Fibroblast of skin of right quadriceps (primary cell): ENCODE measurements around the gene FBRSL1.

ENCODE experiments used
- DNase-seq: peaks from one replicate; pipeline ENCODE4 v3.0.0-alpha.2; 2013

The FBRSL1 gene

DNA sequence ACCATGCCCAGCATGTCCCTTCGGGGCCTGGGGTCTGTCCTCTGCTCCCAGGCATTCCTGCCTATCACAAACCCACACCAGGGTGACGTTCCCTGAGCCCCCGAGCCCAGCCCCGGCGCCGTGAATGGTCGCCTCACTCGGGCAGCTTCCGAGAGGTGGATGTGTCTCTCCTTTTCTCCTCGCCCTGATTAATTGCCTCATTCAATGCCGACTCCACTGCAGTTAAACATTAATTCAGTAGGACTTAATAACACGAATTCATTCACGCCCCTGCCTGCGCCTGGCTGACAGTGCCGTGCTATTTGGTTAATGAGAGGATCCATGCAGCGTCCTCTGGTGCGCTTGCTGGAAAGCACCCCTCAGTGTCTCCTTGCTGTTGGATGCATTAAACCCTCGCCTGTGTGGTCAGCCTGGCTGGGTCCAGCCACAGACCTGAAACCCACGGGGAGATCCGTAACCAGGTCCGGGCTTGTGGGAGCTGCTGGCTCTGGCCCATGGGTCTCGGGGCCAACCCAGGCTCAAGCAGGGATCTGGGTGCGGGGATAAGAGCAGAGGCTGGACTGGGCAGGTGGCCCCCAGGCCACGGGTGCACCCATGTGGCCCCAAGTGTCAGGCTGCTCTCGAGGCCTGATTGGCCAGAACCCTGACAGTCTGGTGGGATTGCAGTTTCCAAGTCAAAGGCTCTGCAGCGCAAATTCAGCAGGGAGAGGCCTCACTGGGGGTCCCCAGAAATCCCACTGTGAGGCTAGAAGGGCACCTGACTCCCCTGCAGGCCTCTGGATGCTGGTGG lies 55.4 kb downstream of the FBRSL1 start:
- DNase-seq: no peak

DNA sequence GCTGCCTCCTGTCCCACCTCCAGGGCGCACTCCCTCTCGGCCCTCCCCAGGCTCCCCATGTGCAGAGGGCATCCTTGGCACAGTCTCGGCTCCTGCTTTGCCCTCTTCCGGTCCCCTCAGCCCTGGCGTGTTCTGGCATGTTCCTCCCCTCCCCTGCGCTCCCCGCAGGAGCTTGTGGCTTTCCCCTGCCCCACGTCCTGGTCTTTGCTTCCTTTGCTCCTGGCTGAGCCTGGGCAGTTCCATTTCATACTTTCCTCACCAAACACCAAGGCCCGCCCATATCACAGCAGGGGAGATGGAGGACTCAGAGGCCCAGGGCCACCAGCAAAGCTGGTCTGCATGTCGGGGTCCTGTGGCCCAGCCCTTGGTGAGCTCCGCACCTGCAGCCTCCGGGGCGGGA lies 56.0 kb downstream of the FBRSL1 start:
- DNase-seq: no peak

DNA sequence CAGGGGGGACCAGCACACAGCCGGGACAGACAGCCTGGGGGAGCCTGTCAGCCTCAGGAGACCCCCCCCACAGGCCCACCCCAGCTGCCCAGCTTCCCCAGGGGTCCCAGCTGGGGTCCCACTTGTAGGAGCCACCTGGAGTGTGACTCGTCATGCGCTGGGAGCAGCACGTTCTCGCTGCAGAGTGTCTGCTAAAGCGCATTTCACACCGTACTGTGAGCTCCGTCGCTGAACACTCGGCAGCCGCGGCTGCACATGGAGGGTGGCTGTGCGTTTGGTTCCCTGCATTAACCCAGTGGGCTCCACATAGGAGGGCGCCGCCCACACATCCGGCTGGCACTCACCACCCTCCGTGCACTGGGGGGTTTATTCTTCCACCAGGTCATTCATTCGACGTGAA lies 56.7 kb downstream of the FBRSL1 start:
- DNase-seq: no peak

DNA sequence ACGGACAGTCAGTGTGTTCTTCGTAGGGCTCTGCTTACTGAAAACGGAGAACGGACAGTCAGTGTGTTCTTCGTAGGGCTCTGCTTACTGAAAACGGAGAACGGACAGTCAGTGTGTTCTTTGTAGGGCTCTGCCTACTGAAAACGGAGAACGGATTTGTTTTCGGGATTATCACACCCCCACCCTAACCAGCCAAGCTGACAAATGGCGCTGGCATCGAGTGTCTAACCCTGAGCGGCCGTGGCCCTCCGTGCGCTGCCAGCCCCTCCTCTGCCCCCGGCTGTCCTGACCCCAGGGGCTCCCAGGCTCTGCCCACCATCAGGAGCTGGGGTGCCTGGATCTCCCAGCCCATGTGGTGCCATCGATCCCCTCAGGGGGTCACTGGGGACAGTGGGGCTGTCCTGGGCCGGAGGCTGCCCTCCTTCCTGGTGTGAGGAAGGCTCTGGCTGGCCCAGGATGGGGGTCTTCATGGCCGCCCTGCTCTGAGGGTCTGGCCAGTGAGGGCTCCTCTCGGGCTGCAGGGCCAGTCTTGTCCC lies 57.3 kb downstream of the FBRSL1 start:
- no peak for DNase-seq

DNA sequence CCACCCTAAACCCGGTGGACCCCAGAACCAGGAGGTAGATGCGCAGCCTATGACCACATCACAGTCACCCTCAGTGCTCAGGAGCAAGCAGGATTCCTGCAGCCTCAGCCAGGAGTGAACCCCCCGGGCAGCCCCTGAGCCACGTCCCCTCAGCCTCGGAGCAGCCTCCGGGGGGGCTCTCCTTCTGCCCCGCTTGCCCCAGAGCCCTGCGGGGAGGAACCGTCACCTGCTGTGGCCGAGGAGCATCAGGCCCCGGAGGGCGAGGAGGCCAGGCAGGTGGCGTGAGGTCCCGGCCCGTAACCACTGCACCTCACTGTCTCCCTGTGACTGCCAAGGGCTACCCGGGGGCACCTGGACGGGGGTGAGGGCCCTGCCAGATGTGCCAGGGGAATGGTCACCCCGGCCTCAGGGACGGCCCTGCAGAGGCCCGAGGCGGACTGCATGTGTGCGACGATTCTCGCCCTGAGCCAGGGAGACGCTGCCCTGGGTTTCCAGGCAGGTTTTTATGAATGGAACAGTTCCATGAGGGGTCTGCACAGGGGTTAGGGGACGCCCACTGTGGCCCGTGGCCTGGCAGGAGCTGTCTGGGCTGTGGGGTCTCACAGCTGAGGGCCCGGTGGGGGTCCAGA lies 58.6 kb downstream of the FBRSL1 start:
- no peak for DNase-seq

DNA sequence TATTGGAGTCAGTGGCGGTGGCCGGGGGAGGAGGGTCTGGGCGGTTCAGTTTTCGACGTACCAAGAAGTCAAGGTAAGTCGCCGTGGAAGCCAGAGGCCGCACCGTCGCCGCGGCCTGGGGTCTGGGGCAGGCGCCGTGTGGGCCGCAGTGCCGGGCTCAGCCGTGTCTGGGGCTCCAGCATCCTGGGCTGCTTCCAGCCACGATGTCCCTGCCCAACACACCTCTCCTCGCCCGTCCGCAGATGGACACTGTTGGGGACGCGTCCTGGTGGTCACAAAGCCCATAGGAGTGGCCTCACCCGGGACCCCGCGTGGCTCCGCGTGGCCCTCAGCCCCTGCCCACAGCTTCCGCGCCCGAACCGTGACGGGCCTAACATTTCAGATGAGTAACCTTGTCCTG lies 59.1 kb downstream of the FBRSL1 start:
- DNase-seq: no peak

DNA sequence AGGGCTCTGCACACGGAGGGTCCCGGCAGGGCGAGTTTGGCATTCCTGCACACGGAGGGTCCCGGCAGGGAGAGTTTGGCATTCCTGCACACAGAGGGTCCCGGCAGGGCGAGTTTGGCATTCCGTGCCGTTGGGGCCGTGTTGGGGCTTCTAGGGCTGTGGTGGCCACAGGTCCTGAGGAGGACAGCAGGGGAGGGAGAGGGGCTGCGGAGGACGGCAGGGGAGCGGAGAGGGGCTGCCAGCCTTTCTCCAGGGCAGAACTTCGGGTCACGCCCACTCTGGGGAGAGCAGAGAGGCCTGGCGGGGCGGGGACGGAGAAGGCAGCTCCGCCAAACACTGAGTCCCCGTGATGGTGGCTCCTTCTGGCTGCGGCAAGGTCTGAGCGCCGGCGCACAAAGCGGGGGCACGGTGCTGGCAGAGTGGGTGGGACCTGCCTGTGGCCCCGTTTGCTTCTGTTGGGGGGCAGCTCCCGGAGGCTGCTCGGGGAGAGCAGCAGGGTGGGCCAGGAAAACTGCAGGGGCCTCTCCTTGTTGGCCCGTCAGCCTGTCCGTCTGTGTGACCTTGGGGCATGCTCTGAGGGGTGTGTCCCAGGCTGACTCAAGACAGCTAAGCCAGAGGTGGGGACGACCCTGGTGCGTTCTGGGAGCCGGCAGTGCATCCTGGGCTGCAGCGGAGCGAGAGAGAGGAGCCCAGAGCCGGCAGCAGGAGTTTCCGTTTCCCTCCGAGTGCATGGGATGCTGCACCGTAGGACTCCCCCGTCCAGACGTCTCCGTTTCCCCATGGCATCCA lies 60.3 kb downstream of the FBRSL1 start:
- no peak for DNase-seq

DNA sequence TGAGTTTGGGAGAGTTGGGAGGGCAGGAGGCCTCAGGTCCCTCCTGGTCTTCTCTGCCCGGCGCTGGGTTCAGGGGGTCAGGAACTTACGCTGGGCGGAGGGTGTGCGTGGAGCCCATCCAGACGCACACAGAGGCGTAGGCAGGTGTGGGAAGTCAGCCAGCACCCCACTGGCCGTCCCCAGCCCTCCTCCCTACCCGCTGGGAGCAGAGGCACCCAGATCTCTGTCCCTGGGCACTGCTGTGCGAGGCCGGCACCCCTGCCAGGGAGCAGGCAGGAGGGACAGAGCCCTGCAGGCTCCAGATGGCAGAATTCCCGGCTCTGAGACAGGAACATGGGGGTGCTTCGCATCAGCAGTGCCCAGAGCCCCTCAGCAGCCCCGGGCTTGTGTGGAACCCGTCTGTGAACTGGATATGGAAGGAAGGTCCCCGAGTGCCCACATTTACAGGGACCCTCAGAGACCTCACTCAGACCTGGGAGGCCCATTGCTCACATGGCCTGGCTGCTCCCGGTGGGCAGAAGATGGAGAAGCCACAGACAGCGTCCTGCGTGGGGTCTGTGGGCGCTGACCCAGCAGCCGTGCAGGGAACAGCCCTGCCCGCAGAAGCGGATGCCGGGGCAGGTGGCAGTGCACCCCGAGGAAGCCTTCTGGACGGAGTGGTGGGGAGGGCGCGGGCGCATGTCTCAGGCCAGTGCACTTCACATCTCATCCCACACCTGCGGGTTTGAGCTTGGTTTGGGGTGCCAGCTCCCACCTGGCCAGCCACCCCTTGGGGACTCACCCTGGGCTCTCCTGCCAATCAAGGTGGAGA lies 61.1 kb downstream of the FBRSL1 start:
- DNase-seq: no peak

DNA sequence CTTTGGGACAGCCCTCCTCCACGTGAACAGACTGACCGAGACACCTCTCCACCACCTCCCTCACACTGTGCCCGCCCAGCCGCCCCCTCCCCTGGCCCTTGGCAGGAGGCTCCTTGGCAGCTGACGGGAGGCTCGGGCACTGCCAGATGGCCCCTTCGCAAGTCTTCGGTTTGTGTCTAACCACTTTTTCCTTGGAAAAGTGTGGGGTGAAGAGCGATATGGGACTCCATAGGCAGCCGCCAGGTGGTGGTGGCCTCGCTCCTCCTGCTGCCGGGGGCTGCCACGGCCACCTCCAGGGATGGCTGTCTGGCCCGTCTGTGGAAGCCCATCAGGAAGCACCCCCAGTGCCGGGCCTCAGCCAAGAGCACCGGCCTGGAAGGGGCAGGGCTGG lies 61.7 kb downstream of the FBRSL1 start:
- DNase-seq: no peak

DNA sequence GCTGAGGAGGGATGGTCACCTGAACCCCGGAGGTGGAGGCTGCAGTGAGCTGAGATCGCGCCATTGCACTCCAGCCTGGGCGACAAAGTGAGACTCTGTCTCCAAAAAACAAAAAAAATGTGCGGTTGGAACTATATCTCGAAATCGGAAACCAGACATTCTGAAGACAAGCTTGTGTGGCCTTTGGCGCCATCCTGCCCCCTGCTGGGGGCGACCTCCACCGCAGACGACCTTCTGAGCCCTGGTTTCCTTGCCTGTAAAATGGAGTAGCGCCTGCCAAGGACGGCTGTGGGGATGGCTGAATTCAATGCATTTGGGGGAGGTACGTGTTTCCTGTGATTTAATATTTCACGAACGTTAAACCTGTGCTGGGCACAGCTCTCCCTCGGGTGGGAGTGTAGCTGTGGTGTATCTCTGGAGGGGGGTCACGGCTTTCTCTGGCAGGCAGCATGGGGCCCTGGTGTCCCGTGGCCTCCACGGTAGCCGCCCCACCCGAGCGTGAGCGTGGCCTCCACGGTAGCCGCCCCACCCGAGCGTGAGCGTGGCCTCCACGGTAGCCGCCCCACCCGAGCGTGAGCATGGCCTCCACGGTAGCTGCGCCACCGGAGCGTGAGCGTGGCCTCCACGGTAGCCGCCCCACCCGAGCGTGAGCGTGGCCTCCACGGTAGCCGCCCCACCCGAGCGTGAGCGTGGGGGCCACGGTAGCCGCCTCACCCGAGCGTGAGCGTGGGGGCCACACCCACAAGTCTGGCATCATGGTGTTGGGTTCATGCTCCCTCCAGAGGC lies 65.1 kb downstream of the FBRSL1 start:
- DNase-seq: no peak

DNA sequence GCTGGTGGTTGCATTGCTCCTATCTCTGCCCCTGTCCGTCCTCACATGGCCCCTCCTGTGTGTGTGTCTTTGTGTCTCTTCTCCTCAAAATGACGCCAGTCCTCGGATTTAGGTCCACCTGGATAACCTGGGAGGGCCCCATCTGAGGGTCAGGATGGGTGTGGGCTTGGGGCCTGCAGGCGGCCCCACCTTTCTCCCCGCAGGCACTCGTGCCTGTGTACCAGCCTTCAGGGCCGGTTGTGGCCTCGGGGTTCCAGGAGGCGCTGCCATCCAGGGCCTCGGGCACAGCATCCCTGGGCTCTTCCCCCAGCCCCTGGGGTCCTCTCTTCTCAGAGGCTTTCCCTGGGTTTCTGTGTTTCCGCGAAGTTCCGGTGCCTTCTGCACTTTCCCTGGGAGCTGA lies 65.7 kb downstream of the FBRSL1 start:
- DNase-seq: no peak

DNA sequence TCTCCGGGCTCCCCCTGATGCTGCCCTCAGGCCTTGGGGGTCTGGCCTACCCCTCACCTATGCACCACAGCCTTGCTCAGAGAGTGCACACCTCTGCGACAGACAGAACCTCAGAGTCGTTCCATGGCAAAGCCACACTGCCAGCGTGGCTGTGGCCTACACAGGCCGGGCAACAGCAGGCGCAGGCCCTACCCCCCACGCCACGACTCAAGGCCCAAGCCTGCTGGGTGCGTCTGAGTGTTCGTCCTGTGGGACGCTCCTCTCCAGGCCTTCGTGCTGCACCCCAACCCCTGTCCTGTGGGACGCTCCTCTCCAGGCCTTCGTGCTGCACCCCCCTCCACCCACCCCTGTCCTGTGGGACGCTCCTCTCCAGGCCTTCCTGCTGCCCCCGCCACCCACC lies 66.3 kb downstream of the FBRSL1 start:
- DNase-seq: no peak

DNA sequence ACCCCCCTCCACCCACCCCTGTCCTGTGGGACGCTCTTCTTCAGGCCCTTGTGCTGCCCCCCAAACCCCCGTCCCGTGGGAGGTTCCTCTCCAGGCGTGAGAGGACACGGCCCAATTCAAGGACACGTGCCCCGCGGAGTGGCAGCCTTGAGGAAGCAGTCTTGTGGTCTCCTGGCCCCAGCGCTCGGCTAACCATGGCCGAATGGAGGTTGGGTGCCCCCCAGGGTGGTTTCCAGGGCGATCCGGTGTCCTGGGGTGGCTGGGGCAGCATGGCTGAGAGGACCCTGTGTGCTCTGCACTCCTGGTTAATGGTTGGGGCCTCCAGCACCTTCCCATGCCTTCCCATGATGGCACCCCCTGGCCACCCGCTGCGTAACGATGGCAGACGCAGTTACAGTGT lies 66.8 kb downstream of the FBRSL1 start:
- DNase-seq: no peak

DNA sequence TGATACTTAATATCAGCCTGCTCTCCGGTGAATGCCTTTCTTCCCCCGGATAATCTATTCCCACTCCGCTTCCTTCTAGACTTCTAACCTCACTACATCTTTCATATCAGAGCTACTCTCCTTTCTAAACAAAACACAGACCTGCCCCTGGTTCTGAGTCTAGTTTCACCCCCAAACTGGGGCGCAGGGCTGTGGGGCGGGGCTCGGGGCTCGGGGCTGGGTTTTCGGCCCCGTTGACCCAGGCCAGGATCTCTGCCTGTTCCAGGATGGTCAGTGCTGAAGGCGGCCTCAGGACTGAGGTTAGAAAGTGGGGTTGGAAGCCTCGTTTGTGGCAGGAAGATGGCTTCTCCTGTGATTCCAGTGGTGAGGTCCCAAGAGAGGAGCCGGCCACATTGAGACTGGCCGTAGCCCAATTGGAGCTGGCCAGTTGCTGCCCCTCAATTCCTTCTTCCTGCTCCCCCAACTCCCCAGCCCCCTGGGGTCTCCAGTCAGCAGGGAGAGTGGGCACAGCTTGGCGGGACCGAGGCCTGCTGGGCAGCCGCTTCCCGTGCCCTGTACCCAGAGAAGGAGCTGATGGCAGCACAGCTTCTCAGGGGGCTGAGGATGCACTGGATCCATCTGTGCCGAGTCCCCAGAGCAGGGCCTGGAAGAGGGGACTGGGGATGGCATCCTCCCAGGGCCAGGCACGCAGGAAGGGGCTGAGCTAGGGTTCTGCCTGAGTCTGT lies 67.5 kb downstream of the FBRSL1 start:
- no peak for DNase-seq

DNA sequence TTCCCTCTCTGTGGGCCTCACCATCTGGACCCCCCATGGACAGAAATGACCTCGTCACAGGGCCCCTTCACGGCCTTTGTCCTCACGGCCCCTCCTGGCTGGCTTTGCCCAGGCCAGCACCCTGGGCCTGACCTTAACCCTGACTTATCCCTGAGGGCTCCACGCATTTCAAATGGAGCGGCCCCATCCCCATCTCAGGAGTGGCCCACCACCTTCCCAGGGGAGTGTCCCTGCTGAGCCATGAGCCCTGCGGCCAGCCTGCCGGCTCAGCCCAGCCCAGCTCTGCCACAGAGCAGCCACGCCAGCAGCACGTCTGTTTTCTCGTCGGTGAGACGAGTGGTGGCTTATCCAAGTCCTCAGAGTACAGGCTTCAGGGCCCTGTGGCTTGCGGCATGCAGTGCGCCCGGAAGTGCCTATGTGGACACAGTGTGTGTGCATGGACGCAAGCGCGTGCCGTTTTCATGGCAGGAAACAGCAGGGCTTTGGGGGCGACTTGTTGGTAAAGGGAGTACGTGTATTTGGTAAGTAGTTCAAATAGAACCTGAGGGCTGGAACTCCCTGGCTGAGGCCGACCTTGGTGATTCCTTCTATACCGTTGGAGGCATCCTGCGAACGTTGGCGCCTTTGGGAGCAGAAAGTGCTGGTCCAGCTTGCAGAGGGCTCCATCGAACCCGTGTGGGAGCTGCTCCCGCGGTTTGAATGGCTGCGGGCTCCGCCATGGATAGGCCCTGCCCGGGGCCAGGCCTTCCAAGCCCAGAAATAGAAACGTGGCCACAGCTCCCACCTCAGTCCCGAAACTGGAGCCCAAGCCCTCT lies 68.3 kb downstream of the FBRSL1 start:
- DNase-seq: no peak

DNA sequence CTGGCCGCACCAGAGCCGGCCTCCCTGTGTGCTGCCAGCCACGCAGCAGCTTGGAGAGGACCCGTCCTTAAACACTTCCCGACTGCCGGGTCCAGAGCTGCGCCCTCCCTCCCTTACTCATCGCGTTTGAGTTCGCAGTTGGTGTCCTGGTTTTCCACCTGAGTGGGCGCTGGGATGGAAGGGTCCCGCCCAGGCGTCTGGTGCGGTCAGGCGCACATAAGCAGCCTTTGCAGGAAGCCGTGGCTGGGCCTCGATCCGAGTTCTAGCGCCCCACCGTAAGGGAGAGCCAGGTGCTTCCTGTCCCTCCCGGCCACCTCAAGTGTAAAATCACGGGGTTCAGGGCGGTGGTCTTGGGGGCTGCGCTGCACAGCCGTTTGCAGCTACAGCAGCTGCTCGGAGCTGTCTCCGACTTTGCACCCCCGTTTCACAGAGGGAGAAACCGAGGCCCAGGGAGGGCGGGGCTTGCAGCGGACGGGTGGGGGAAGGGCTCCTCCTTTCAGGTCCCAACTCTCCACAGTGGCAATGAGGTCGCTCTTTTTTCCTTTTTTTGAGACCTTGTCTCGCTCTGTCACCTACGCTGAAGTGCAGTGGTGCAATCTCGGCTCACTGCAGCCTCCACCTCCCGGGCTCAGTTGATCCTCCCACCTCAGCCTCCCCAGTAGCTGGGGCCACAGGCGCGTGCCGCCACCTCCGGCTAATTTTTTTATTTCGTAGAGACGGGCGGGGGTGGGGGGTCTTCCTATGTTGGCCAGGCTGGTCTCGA lies 69.1 kb downstream of the FBRSL1 start:
- no peak for DNase-seq

DNA sequence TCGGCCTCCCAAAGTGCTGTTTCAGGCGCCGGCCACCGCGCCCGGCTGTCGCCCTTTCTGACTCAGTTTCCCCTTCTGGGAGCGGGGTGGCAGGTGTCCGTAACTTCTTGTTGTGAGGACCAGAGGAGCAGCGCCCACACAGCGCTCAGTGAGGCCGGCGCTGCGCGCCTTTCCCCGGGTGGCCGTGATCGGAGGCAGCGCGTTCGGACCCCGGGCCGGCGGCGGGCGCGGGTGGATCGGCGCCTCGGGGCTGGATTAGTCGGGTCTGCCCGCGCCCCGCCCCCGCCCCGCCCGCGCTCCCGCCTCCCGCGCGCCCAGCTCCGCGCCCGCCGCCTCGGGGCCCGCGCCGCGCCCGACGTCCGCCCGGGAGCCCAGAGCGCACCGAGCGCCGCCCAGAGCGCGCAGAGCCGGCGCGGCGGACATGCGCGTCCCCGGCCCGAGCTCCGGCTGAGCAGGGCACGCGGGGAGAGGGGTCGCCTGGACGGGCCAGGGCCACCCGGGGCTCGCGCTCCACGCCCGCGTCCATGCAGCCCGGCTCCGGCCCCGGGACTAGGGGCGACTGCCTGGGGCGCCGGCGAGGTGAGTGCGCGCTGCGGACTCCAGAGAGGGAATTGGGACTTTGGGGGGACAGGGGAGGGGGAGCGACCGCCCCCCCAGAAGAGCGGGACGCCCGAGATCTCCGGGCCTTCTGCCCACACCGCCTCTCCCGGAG lies 69.9 kb downstream of the FBRSL1 start:
- DNase-seq: peak; percentile 52

DNA sequence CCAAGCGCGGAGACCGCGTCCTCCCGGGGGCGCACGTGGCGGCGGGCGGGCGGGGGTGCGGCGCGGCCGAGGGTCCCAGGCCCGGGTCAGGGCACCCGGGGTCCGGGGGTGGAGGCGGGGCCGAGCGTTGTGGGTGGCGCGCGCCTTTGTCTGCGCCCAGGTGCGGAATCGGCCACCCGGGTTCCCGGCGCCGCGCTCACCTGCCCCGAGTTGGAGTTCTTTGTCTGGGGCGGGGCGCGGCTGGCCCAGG lies 70.3 kb downstream of the FBRSL1 start:
- no peak for DNase-seq
